COR-L47 (cell line): Measurements from ENCODE around the gene C13orf46.

Experiments
- DNase-seq: peaks from one replicate; lab custom pipeline; 2025; lab: John Stamatoyannopoulos, UW

Gene C13orf46

GRCh38 chr13:113905942-113906341 lies 67.9 kb downstream of the C13orf46 start:
- DNase-seq = no peak

- DNase-seq = no peak
Measured at GRCh38 chr13:113905018-113905417, 68.9 kb downstream of the C13orf46 start.

DNA sequence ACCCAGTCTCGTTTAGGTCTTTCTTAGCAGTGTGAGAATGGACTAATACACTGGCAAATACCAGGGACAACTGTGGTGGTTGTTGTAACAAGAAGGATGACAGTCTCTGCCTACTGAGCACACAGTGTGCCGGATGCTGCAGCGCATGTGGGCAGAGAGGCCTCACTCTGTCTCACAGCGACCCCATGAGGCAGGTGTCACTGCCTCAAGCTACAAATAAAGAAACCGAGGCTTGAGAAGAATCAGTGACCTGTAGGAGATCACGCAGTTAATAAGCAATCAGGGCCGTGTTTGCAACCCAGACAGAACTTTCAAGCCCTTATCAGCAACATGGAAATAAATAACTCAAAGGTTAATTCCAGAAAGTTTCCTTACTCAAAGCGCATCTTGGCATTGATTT lies 69.5 kb downstream of the C13orf46 start:
- DNase-seq = peak; percentile 46

- no peak for DNase-seq
Measured at GRCh38 chr13:113903912-113904311, 70.0 kb downstream of the C13orf46 start.
